B cell (primary cell): ENCODE results near the gene PGS1. TPM values are rescaled to one million over a fixed set of nuclear protein-coding genes. Genes with fewer than 3 reads are reported as not detected.

Experiments
- ATAC-seq: fragments of 200-7000 bp; cut with Tn5 transposase; one replicate; pipeline ENCODE4 v1.10.0; 2021; ENCODE audit warnings: low read depth, mild to moderate bottlenecking, moderate number of reproducible peaks, moderate library complexity
- CTCF ChIA-PET: fragments of 350-600 bp; sonication (Branson Sonifier 250); formaldehyde crosslinking; loops from one replicate; lab custom pipeline; 2021; ENCODE audit warnings: antibody characterized with exemption, inconsistent platforms; lab: Charles Lee
- POLR2A ChIA-PET: fragments of 350-600 bp; sonication (Branson Sonifier 250); formaldehyde crosslinking; loops from one replicate; lab custom pipeline; 2021; ENCODE audit warnings: antibody characterized with exemption; lab: Charles Lee
- DNase-seq: peaks from one replicate; pipeline ENCODE4 v3.0.0; 2013
- H2AFZ ChIP-seq: 2 replicates; pipeline ENCODE4 v1.6.1; 2012; ENCODE audit warnings: mild to moderate bottlenecking, low read depth, low read length; ENCODE audit not compliant: insufficient read depth, poor library complexity, severe bottlenecking
- H3K27ac ChIP-seq, 2 donors: 1 replicate in 1 of 2; 2 replicates in 1 of 2; pipeline ENCODE4 v1.5.1; 2012 to 2013; ENCODE audit warnings: low read length in 2 of 2, mild to moderate bottlenecking in 2 of 2, moderate library complexity in 1 of 2
- H3K27me3 ChIP-seq, 4 experiments: fragments of 200-600 bp in 1 of 4; sonication (generic) in 1 of 4; replicated peaks in 1 of 4; 1 replicate in 2 of 4; 2 replicates in 2 of 4; pipeline versions ENCODE4 v1.6.1 to v1.7.0; 2013 to 2016; ENCODE audit warnings: low read length in 3 of 4, mild to moderate bottlenecking in 2 of 4, mixed read lengths in 1 of 4, moderate library complexity in 1 of 4; ENCODE audit not compliant: insufficient read depth in 4 of 4, control insufficient read depth in 3 of 4; ENCODE audit errors: control extremely low read depth in 1 of 4
- H3K36me3 ChIP-seq, 2 experiments: replicated peaks in 1 of 2; 1 replicate in 1 of 2; 2 replicates in 1 of 2; pipeline versions ENCODE4 v1.6.1 to v1.7.1; 2013; ENCODE audit warnings: low read length in 1 of 2; ENCODE audit not compliant: insufficient read depth in 2 of 2, control insufficient read depth in 1 of 2; ENCODE audit errors: control extremely low read depth in 1 of 2, extremely low read depth in 1 of 2
- H3K4me1 ChIP-seq, 2 donors: fragments of 200-600 bp in 1 of 2; sonication (generic) in 1 of 2; 1 replicate in 1 of 2; 2 replicates in 1 of 2; pipeline versions ENCODE4 v1.5.1 to v1.6.1; 2013 to 2017; ENCODE audit warnings: low read length in 2 of 2; ENCODE audit not compliant: control insufficient read depth in 2 of 2, insufficient read depth in 2 of 2
- H3K4me2 ChIP-seq: replicated peaks from 2 replicates; pipeline ENCODE3; 2012; ENCODE audit warnings: mild to moderate bottlenecking, low read depth, low read length; ENCODE audit not compliant: poor library complexity, severe bottlenecking
- H3K4me3 ChIP-seq, 5 experiments: fragments of 200-600 bp in 1 of 5; sonication (generic) in 1 of 5; 1 replicate in 3 of 5; 2 replicates in 2 of 5; pipeline versions ENCODE4 v1.5.1 to v1.7.0; 2011 to 2016; ENCODE audit warnings: low read length in 4 of 5, mild to moderate bottlenecking in 4 of 5, low read depth in 2 of 5, control low read depth in 1 of 5, moderate library complexity in 1 of 5; ENCODE audit not compliant: insufficient read depth in 1 of 5; ENCODE audit errors: control extremely low read depth in 1 of 5, extremely low read depth in 1 of 5
- H3K79me2 ChIP-seq: fragments of 200-600 bp; sonication (generic); one replicate; pipeline ENCODE4 v1.6.0; 2016; ENCODE audit warnings: low read length; ENCODE audit not compliant: control insufficient read depth, insufficient read depth
- H3K9ac ChIP-seq: fragments of 200-600 bp; sonication (generic); 2 replicates; pipeline ENCODE4 v1.6.1; 2017; ENCODE audit warnings: mild to moderate bottlenecking, low read length, moderate library complexity
- H3K9me3 ChIP-seq, 3 donors: one replicate each; pipeline versions ENCODE4 v1.6.1 to v1.7.1; 2013; ENCODE audit warnings: low read length in 2 of 3; ENCODE audit not compliant: control insufficient read depth in 2 of 3, insufficient read depth in 1 of 3; ENCODE audit errors: control extremely low read depth in 1 of 3
- H4K20me1 ChIP-seq: 2 replicates; pipeline ENCODE4 v1.6.0; 2012; ENCODE audit warnings: mild to moderate bottlenecking, low read length; ENCODE audit not compliant: insufficient read depth, control insufficient read depth, poor library complexity, severe bottlenecking
- H3K27ac Mint-ChIP-seq: one replicate; pipeline ENCODE4 v1.8.0; 2021; ENCODE audit warnings: mixed read lengths
- H3K27me3 Mint-ChIP-seq: one replicate; pipeline ENCODE4 v1.8.0; 2021; ENCODE audit warnings: mixed read lengths
- H3K4me1 Mint-ChIP-seq: one replicate; pipeline ENCODE4 v1.8.0; 2021; ENCODE audit warnings: mixed read lengths
- H3K4me3 Mint-ChIP-seq: one replicate; pipeline ENCODE4 v1.8.0; 2021; ENCODE audit warnings: mixed read lengths
- H3K9me3 Mint-ChIP-seq: one replicate; pipeline ENCODE4 v1.8.0; 2022; ENCODE audit warnings: mixed read lengths; ENCODE audit not compliant: insufficient read depth
- EZH2 ChIP-seq: IDR thresholded peaks from 2 replicates; pipeline ENCODE4 v1.6.1; 2012; ENCODE audit warnings: borderline replicate concordance, low read depth, mild to moderate bottlenecking, moderate library complexity, low read length; ENCODE audit not compliant: insufficient read depth, poor library complexity, severe bottlenecking
- WGBS: methylation state at CpG from one replicate; pipeline ENCODE4 v1.1.5; 2013; ENCODE audit warnings: missing lambda C conversion rate; ENCODE audit not compliant: insufficient coverage; 5-methylcytosine and 5-hydroxymethylcytosine counted together
- intact Hi-C: fragments of 100-400 bp; cut with micrococcal nuclease; formaldehyde crosslinking; loops from one replicate; pipeline ENCODE4 v1.10.0; 2022
- polyA plus RNA-seq: library from polyadenylated mRNA; depleted of rRNA; stranded (reverse); fragments of >200 nt; gene quantifications from 2 replicates; pipeline ENCODE4 v1.2.3, GENCODE V29; 2012
- total RNA-seq, 2 donors: library from RNA; stranded (reverse); fragments of 120-200 nt in 1 of 2; gene quantifications; 1 replicate in 1 of 2; 2 replicates in 1 of 2; pipeline versions ENCODE4 v1.2.3 to v1.2.4, GENCODE V29; 2013 to 2022
- TF ChIP-seq, protein P1 (sequence below): fragments of 200-600 bp; IDR thresholded peaks from one replicate; pipeline ENCODE4 v1.8.0; 2022; ENCODE audit warnings: antibody characterized with exemption, mild to moderate bottlenecking

PGS1 gene
- total and polyA plus RNA-seq, 2 donors (not counting 1 experiment from before 2014, with no cell fraction given), result 85.1 to 88.3 TPM

DNA sequence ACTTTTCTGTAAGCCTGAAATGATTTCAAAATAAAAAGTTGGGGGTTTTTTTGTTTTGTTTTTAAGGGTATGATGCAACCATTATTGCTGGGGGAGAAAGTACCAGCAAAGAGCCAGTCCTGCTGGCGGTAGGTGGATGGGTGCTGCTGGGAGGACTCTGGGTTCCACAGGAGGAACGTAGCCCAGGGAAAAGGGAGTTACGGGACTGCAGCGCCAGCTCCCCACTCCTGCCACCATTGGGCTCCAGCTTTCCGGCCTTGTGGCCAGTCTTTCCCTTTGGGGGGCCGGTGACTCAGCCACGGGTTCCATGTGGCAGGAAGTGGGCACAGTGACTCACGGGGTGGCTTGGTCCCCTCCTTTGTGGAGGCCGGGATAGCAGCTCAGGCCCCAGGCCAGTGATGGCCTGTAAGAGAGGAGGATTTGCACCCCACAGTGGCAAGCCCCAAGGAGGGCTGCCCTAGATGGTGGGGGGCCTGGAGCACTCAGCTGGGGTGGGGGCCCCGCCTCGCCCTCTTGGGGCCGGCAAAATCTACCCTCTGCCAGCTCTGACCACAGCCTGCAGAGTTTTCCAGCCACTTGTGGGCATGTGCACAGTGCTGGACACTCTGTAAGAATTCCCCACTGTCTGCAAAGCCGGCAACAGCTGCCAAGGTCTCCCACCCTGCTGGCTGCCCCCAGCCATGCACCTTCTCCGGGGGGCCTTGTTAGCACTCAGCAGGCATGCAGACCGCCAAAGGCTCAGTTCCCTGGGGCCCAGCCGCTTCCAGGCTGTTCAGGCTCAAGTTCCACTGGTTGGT is 49.0 kb upstream of the PGS1 start:
- H3K9ac ChIP-seq, result no peak overlapping the region
- peaks cover 4% of the 10 kb centered on the region for H3K27me3 Mint-ChIP-seq
- H3K4me1 Mint-ChIP-seq, result peaks cover 16% of the 10 kb centered on the region
- ChIA-PET POLR2A (no interaction called here), CTCF (interaction anchor here (1.1 kb wide), 1 partner anchor 10 kb away, joined by 3 read pairs; no protein-coding TSS in a partner anchor)
- intact Hi-C loops, result no loop called here
- H3K4me3 Mint-ChIP-seq, result no peak overlapping the region
- H3K9me3 ChIP-seq, result no peaks in the 10 kb centered on the region
- H3K4me2 ChIP-seq, result no peak overlapping the region
- H4K20me1 ChIP-seq, result no peaks in the 10 kb centered on the region
- H3K79me2 ChIP-seq, result no peaks in the 10 kb centered on the region
- WGBS, result 55% methylated on average over 16 of the region's 16 CpGs
- no peaks in the 10 kb centered on the region for H3K36me3 ChIP-seq
- no peak overlapping the region for H2AFZ ChIP-seq
- H3K27ac Mint-ChIP-seq, result no peak overlapping the region
- H3K4me1 ChIP-seq, result peaks cover 5 to 6% of the 10 kb centered on the region in 2 donors
- DNase-seq (no peak), ATAC-seq (no peak)
- no peak overlapping the region for H3K4me3 ChIP-seq
- TF ChIP-seq, protein P1, sequence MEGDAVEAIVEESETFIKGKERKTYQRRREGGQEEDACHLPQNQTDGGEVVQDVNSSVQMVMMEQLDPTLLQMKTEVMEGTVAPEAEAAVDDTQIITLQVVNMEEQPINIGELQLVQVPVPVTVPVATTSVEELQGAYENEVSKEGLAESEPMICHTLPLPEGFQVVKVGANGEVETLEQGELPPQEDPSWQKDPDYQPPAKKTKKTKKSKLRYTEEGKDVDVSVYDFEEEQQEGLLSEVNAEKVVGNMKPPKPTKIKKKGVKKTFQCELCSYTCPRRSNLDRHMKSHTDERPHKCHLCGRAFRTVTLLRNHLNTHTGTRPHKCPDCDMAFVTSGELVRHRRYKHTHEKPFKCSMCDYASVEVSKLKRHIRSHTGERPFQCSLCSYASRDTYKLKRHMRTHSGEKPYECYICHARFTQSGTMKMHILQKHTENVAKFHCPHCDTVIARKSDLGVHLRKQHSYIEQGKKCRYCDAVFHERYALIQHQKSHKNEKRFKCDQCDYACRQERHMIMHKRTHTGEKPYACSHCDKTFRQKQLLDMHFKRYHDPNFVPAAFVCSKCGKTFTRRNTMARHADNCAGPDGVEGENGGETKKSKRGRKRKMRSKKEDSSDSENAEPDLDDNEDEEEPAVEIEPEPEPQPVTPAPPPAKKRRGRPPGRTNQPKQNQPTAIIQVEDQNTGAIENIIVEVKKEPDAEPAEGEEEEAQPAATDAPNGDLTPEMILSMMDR, result no peak
- TF ChIP-seq EZH2, result no peak
- no peaks in the 10 kb centered on the region for H3K9me3 Mint-ChIP-seq
- peaks cover 0 to 4% (median 0%) of the 10 kb centered on the region in 4 experiments for H3K27me3 ChIP-seq
- H3K27ac ChIP-seq, result no peak overlapping the region

DNA sequence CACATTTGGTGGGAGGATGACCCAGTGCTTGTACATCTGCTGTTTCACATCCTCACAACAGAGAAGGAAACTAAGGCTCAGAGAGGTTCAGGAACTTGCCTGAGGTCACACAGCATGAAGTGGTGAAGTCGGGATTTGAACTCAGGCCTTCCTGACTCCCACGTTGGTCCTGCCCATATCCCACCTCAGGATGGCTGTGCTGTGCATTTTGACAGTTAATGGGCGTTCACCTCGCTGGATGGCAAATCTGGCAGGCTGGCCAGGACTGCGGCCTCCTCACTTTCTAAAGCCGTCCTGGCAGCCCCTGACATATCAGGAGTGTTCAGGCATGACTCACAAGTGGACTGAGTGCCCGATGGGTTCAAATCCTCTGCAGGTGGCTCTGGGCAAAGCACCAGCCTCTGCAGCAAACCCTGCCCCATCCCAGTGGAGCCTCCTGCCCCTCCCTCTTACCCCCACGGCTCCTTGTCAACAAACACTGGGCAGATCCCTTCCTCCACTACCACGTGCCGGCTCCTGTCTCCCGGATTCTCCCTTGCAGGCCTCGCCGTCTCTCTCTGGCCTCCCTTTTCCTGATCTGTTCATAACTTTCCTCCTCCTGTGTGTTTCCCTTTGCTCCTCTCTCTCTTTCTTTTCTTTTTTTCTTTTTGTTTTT is 47.8 kb upstream of the PGS1 start:
- ATAC-seq, result no peak
- no peaks in the 10 kb centered on the region for H3K27me3 ChIP-seq
- ChIA-PET CTCF (interaction anchor here (1.1 kb wide), 1 partner anchor 9 kb away, joined by 3 read pairs; no protein-coding TSS in a partner anchor), POLR2A (no interaction called here)
- no peak for DNase-seq
- no peaks in the 10 kb centered on the region for H4K20me1 ChIP-seq
- Mint-ChIP-seq H3K9me3 (no peaks in the 10 kb centered on the region), H3K4me1 (peaks cover 12% of the 10 kb centered on the region), H3K27ac (no peak overlapping the region), H3K27me3 (no peaks in the 10 kb centered on the region), H3K4me3 (no peak overlapping the region)
- H3K79me2 ChIP-seq, result no peaks in the 10 kb centered on the region
- H3K9ac ChIP-seq, result no peak overlapping the region
- no peaks in the 10 kb centered on the region for H3K4me1 ChIP-seq
- no peaks in the 10 kb centered on the region for H3K36me3 ChIP-seq
- H3K9me3 ChIP-seq, result no peaks in the 10 kb centered on the region
- intact Hi-C loops, result no loop called here
- no peak overlapping the region for H3K27ac ChIP-seq
- H2AFZ ChIP-seq, result no peak overlapping the region
- H3K4me2 ChIP-seq, result no peak overlapping the region
- WGBS, result 91% methylated on average over 10 of the region's 13 CpGs
- H3K4me3 ChIP-seq, result no peak overlapping the region
- TF ChIP-seq EZH2, result no peak
- TF ChIP-seq, protein P1, result no peak
